BJ (cell line): ENCODE data around the gene CCDC12. TPM values are rescaled to one million over a fixed set of nuclear protein-coding genes. Genes with fewer than 3 reads are reported as not detected.

ENCODE experiments used
- CTCF ChIA-PET: fragments of 350-600 bp; formaldehyde crosslinking; extraction: SDS; loops from one replicate; lab custom pipeline; 2021; ENCODE audit warnings: antibody characterized with exemption, inconsistent platforms; lab: Yijun Ruan, JAX
- POLR2A ChIA-PET: fragments of 300-600 bp; sonication (Branson Sonifier 250); formaldehyde crosslinking; extraction: SDS; loops from one replicate; lab custom pipeline; 2021; ENCODE audit warnings: antibody characterized with exemption; lab: Charles Lee
- DNase-seq: peaks from one replicate; pipeline ENCODE4 v3.0.0-alpha.2; 2011; ENCODE audit warnings: low read depth
- H3K27me3 ChIP-seq: 2 replicates; pipeline ENCODE4 v1.6.0; 2011; ENCODE audit warnings: low read length; ENCODE audit not compliant: control insufficient read depth, insufficient read depth
- H3K36me3 ChIP-seq: 2 replicates; pipeline ENCODE4 v1.5.1; 2011; ENCODE audit warnings: low read length; ENCODE audit not compliant: control insufficient read depth, insufficient read depth
- H3K4me3 ChIP-seq: 2 replicates; pipeline ENCODE4 v1.5.1; 2011; ENCODE audit warnings: low read depth, mild to moderate bottlenecking, control low read depth, low read length
- CTCF ChIP-seq: IDR thresholded peaks from 2 replicates; pipeline ENCODE4 v1.5.1; 2011; ENCODE audit warnings: low read depth, mild to moderate bottlenecking, control low read depth, inconsistent platforms, low read length, moderate library complexity; ENCODE audit not compliant: insufficient read depth
- polyA plus RNA-seq: library from polyadenylated mRNA; depleted of rRNA; stranded (reverse); fragments of >200 nt; gene quantifications from 2 replicates; pipeline ENCODE4 v1.2.3, GENCODE V29; 2011

Gene CCDC12
- polyA plus RNA-seq, 1 experiment: 20.8 TPM

GRCh38 chr3:46930945-46931403 lies 45.6 kb downstream of the CCDC12 start:
- H3K27me3 ChIP-seq: no peaks in the 10 kb centered on the region
- H3K36me3 ChIP-seq: peaks cover 4% of the 10 kb centered on the region
- no peak overlapping the region for H3K4me3 ChIP-seq
- ChIA-PET POLR2A (no interaction called here), CTCF (interaction anchor here (0.6 to 1.8 kb wide), 6 partner anchors 9 to 228 kb away, joined by 3 to 5 read pairs (median 4); no protein-coding TSS in a partner anchor)
- TF ChIP-seq CTCF: no peak
- no peak for DNase-seq

- no peak for TF ChIP-seq CTCF
- ChIA-PET CTCF (interaction anchor here (0.6 to 1.6 kb wide), 5 partner anchors 8 to 227 kb away, joined by 3 to 4 read pairs (median 3); no protein-coding TSS in a partner anchor), POLR2A (no interaction called here)
Observed at GRCh38 chr3:46930166-46930944, 46.2 kb downstream of the CCDC12 start.

GRCh38 chr3:46929324-46929723 lies 47.2 kb downstream of the CCDC12 start:
- H3K27me3 ChIP-seq: no peaks in the 10 kb centered on the region
- TF ChIP-seq CTCF: no peak
- CTCF ChIA-PET: no interaction called here
- POLR2A ChIA-PET: no interaction called here
- H3K36me3 ChIP-seq: peaks cover 11% of the 10 kb centered on the region
- no peak for DNase-seq
- H3K4me3 ChIP-seq: no peak overlapping the region

More at GRCh38 chr3:46930166-46930944, 46.2 kb downstream of the CCDC12 start:
- Histone ChIP-seq H3K4me3 (no peak overlapping the region), H3K27me3 (no peaks in the 10 kb centered on the region), H3K36me3 (peaks cover 6% of the 10 kb centered on the region)
- no peak for DNase-seq

GRCh38 chr3:46928282-46928681 lies 48.3 kb downstream of the CCDC12 start:
- H3K4me3 ChIP-seq: no peak overlapping the region
- peaks cover 17% of the 10 kb centered on the region for H3K36me3 ChIP-seq
- CTCF ChIA-PET: interaction anchor here (1.1 kb wide), 1 partner anchor 18 kb away, joined by 3 read pairs; no protein-coding TSS in a partner anchor
- no peak for DNase-seq
- POLR2A ChIA-PET: interaction anchor here (0.5 kb wide), 1 partner anchor 49 kb away, joined by 5 read pairs; no protein-coding TSS in a partner anchor
- no peaks in the 10 kb centered on the region for H3K27me3 ChIP-seq
- no peak for TF ChIP-seq CTCF

- peaks cover 22% of the 10 kb centered on the region for H3K36me3 ChIP-seq
- H3K27me3 ChIP-seq: no peaks in the 10 kb centered on the region
- no peak for TF ChIP-seq CTCF
- DNase-seq: no peak
- CTCF ChIA-PET: interaction anchor here (1.1 kb wide), 1 partner anchor 18 kb away, joined by 3 read pairs; no protein-coding TSS in a partner anchor
- H3K4me3 ChIP-seq: no peak overlapping the region
- POLR2A ChIA-PET: no interaction called here
Observed at GRCh38 chr3:46927718-46928073, 48.8 kb downstream of the CCDC12 start.
